ENCODE results near the gene TENM3.

TENM3 gene

GRCh38 chr4:182694551-182694950 lies 451.3 kb downstream of the TENM3 start:
- DNase-seq (ENCODE audit: low spot score), result no peak

GRCh38 chr4:182695009-182695408 lies 451.8 kb downstream of the TENM3 start:
- DNase-seq (ENCODE audit: low spot score), result no peak

- DNase-seq (ENCODE audit: low spot score), result no peak
Measured at GRCh38 chr4:182695842-182696241, 452.6 kb downstream of the TENM3 start.

- no peak for DNase-seq (ENCODE audit: low spot score)
Measured at GRCh38 chr4:182697094-182697493, 453.9 kb downstream of the TENM3 start.

- no peak for DNase-seq (ENCODE audit: low spot score)
Measured at GRCh38 chr4:182698212-182698611, 455.0 kb downstream of the TENM3 start.

- DNase-seq (ENCODE audit: low spot score), result no peak
Measured at GRCh38 chr4:182699201-182699600, 456.0 kb downstream of the TENM3 start.

GRCh38 chr4:182699795-182700194 lies 456.6 kb downstream of the TENM3 start:
- no peak for DNase-seq (ENCODE audit: low spot score)

- no peak for DNase-seq (ENCODE audit: low spot score)
Measured at GRCh38 chr4:182700362-182701160, 457.4 kb downstream of the TENM3 start.

- DNase-seq (ENCODE audit: low spot score), result no peak
Measured at GRCh38 chr4:182704077-182704476, 460.9 kb downstream of the TENM3 start.

- DNase-seq (ENCODE audit: low spot score), result no peak
Measured at GRCh38 chr4:182704948-182705347, 461.7 kb downstream of the TENM3 start.

- DNase-seq (ENCODE audit: low spot score), result no peak
Measured at GRCh38 chr4:182705389-182705788, 462.2 kb downstream of the TENM3 start.

- peak; percentile 20 for DNase-seq (ENCODE audit: low spot score)
Measured at GRCh38 chr4:182711211-182711610, 468.0 kb downstream of the TENM3 start.

- DNase-seq (ENCODE audit: low spot score), result no peak
Measured at GRCh38 chr4:182715548-182715947, 472.3 kb downstream of the TENM3 start.

- DNase-seq (ENCODE audit: low spot score), result no peak
Measured at GRCh38 chr4:182716192-182716591, 473.0 kb downstream of the TENM3 start.

GRCh38 chr4:182717788-182718583 lies 474.8 kb downstream of the TENM3 start:
- no peak for DNase-seq (ENCODE audit: low spot score)

- peak; percentile 21 for DNase-seq (ENCODE audit: low spot score)
Measured at GRCh38 chr4:182724414-182724813, 481.2 kb downstream of the TENM3 start.

GRCh38 chr4:182729516-182729915 lies 486.3 kb downstream of the TENM3 start:
- no peak for DNase-seq (ENCODE audit: low spot score)

GRCh38 chr4:182730791-182731190 lies 487.6 kb downstream of the TENM3 start:
- no peak for DNase-seq (ENCODE audit: low spot score)

- DNase-seq (ENCODE audit: low spot score), result no peak
Measured at GRCh38 chr4:182736207-182736606, 493.0 kb downstream of the TENM3 start.

- no peak for DNase-seq (ENCODE audit: low spot score)
Measured at GRCh38 chr4:182738283-182739047, 495.3 kb downstream of the TENM3 start.

GRCh38 chr4:182740256-182740655 lies 497.1 kb downstream of the TENM3 start:
- no peak for DNase-seq (ENCODE audit: low spot score)

GRCh38 chr4:182741054-182741453 lies 497.9 kb downstream of the TENM3 start:
- no peak for DNase-seq (ENCODE audit: low spot score)

- DNase-seq (ENCODE audit: low spot score), result no peak
Measured at GRCh38 chr4:182741914-182742313, 498.7 kb downstream of the TENM3 start.
